K562 (cell line): ENCODE results near the gene RPS6KL1. TPM values are rescaled to one million over a fixed set of nuclear protein-coding genes. Genes with fewer than 3 reads are reported as not detected.

Experiments
- ATAC-seq: fragments of 200-7000 bp; cut with Tn5 transposase; 3 replicates; pipeline ENCODE4 v1.9.1; 2020; ENCODE audit warnings: moderate library complexity
- BruUV-seq: library from RNA; stranded (reverse); fragments of 400-500 nt; replicated peaks from 2 replicates; lab custom pipeline; 2021; lab: Mats Ljungman, UMichigan
- CTCF ChIA-PET: fragments of 300-600 bp; formaldehyde crosslinking; extraction: SDS; loops from one replicate; lab custom pipeline; 2021; ENCODE audit warnings: low intra/inter-chr PET ratio; lab: Yijun Ruan, JAX
- POLR2A ChIA-PET: fragments of 300-600, 350-650 bp; sonication (Branson Sonifier 250); formaldehyde crosslinking; extraction: SDS; loops from one replicate; lab custom pipeline; 2021; ENCODE audit warnings: antibody characterized with exemption, inconsistent platforms; lab: Yijun Ruan, JAX
- DNase-seq, 4 experiments: peaks; one replicate each; pipeline versions ENCODE4 v3.0.0 to v3.0.0-alpha.2; 2011 to 2018; ENCODE audit warnings: low spot score in 3 of 4, mixed read lengths in 3 of 4; ENCODE audit errors: extremely low read depth in 1 of 4
- FAIRE-seq: peaks from 2 replicates; lab custom pipeline; 2011; peaks lifted over from hg19 to GRCh38; lab: Jason Lieb, UNC
- H2AFZ ChIP-seq: 2 replicates; pipeline ENCODE4 v1.6.0; 2011; ENCODE audit warnings: low read depth, low read length, control low read depth, inconsistent platforms
- H3K27ac ChIP-seq: fragments of 200-600 bp; 3 replicates; pipeline ENCODE4 v1.8.0; 2011; ENCODE audit warnings: low read depth, mild to moderate bottlenecking, control low read depth, inconsistent platforms, low read length, moderate library complexity, mixed read lengths; ENCODE audit errors: extremely low read depth
- H3K27me3 ChIP-seq, 2 experiments: fragments of 300-600 bp in 1 of 2; 2 replicates in 1 of 2; 3 replicates in 1 of 2; pipeline versions ENCODE4 v1.6.0 to v1.8.0; 2011; ENCODE audit warnings: inconsistent platforms in 2 of 2, low read length in 2 of 2, mild to moderate bottlenecking in 1 of 2, mixed read lengths in 1 of 2, moderate library complexity in 1 of 2; ENCODE audit not compliant: control insufficient read depth in 2 of 2, insufficient read depth in 2 of 2
- H3K36me3 ChIP-seq: fragments of 300-600 bp; 3 replicates; pipeline ENCODE4 v1.8.0; 2011; ENCODE audit warnings: mild to moderate bottlenecking, low read length, inconsistent platforms; ENCODE audit not compliant: control insufficient read depth, insufficient read depth
- H3K4me1 ChIP-seq, 2 experiments: fragments of 200-600 bp in 1 of 2; replicated peaks in 1 of 2; 2 replicates in 1 of 2; 3 replicates in 1 of 2; pipeline versions ENCODE4 v1.5.1 to v1.8.0; 2011; ENCODE audit warnings: inconsistent platforms in 2 of 2, low read length in 2 of 2, mild to moderate bottlenecking in 1 of 2, mixed read lengths in 1 of 2, moderate library complexity in 1 of 2; ENCODE audit not compliant: control insufficient read depth in 2 of 2, insufficient read depth in 2 of 2
- H3K4me2 ChIP-seq: 2 replicates; pipeline ENCODE4 v1.6.1; 2011; ENCODE audit warnings: low read length, control low read depth, inconsistent platforms, mixed read lengths; ENCODE audit not compliant: insufficient read depth
- H3K4me3 ChIP-seq: fragments of 200-600 bp; sonication (generic), shearing (Covaris generic); 2 replicates; pipeline ENCODE4 v1.5.1; 2016; ENCODE audit warnings: control low read depth, inconsistent platforms
- H3K79me2 ChIP-seq: fragments of 200-600 bp; 3 replicates; pipeline ENCODE4 v1.8.0; 2011; ENCODE audit warnings: low read length, inconsistent platforms; ENCODE audit not compliant: control insufficient read depth, insufficient read depth
- H3K9ac ChIP-seq, 2 experiments: 2 replicates each; pipeline versions ENCODE4 v1.6.0 to v1.6.1; 2011; ENCODE audit warnings: low read depth in 2 of 2, low read length in 2 of 2, control low read depth in 1 of 2, inconsistent platforms in 1 of 2, mild to moderate bottlenecking in 1 of 2, mixed read lengths in 1 of 2; ENCODE audit not compliant: insufficient read depth in 1 of 2
- H3K9me1 ChIP-seq: one replicate; pipeline ENCODE4 v1.6.0; 2011; ENCODE audit warnings: inconsistent platforms, mild to moderate bottlenecking, low read length, moderate library complexity; ENCODE audit not compliant: control insufficient read depth, insufficient read depth
- H3K9me3 ChIP-seq: replicated peaks from 2 replicates; pipeline ENCODE4 v1.5.1; 2011; ENCODE audit warnings: low read depth, low read length, inconsistent platforms; ENCODE audit not compliant: control insufficient read depth, insufficient read depth
- H4K20me1 ChIP-seq: replicated peaks from 2 replicates; pipeline ENCODE4 v1.6.1; 2011; ENCODE audit warnings: low read length, inconsistent platforms, mixed read lengths; ENCODE audit not compliant: control insufficient read depth, insufficient read depth
- ARID2 ChIP-seq: fragments of 450-650 bp; IDR thresholded peaks from 2 replicates; pipeline ENCODE4 v1.6.1; 2017; ENCODE audit warnings: antibody characterized with exemption, mild to moderate bottlenecking
- CEBPG ChIP-seq, 3 experiments: fragments of 200-800 bp in 1 of 3; sonication (Bioruptor generic) in 1 of 3; sonication (generic) in 1 of 3; formaldehyde crosslinking in 1 of 3; IDR thresholded peaks in 2 of 3; conservative IDR thresholded peaks in 1 of 3; 2 replicates each; pipeline versions ENCODE4 v1.6.1 to v1.8.0; 2016 to 2022; ENCODE audit warnings: missing compliant biosample characterization in 2 of 3, missing genetic modification characterization in 2 of 3, mild to moderate bottlenecking in 1 of 3, missing genetic modification reagents in 1 of 3
- HOXB6 ChIP-seq: fragments of 250-450 bp; sonication (Bioruptor Pico); IDR thresholded peaks from 2 replicates; pipeline ENCODE4 v1.5.1; 2022; ENCODE audit warnings: mild to moderate bottlenecking, borderline replicate concordance
- KDM2B ChIP-seq: fragments of 250-450 bp; sonication (Bioruptor Pico); IDR thresholded peaks from 2 replicates; pipeline ENCODE4 v1.8.0; 2021; ENCODE audit warnings: mild to moderate bottlenecking, moderate library complexity
- PHTF2 ChIP-seq: fragments of 250-450 bp; sonication (Bioruptor Pico); IDR thresholded peaks from 2 replicates; pipeline ENCODE4 v1.5.0; 2021; ENCODE audit warnings: mild to moderate bottlenecking
- RBBP5 ChIP-seq: fragments of 200-600 bp; sonication (generic); IDR thresholded peaks from 2 replicates; pipeline ENCODE4 v1.6.1; 2012; ENCODE audit warnings: borderline replicate concordance, mild to moderate bottlenecking, low read length, control low read depth, inconsistent platforms; ENCODE audit not compliant: insufficient read depth, poor library complexity, severe bottlenecking
- SRSF3 ChIP-seq: fragments of 200-400 bp; formaldehyde crosslinking; IDR thresholded peaks from 2 replicates; pipeline ENCODE4 v1.6.1; 2016; ENCODE audit warnings: mild to moderate bottlenecking, low read length, moderate library complexity; ENCODE audit not compliant: insufficient read depth
- ZNF324 ChIP-seq: fragments of 250-450 bp; sonication (Bioruptor Pico); IDR thresholded peaks from 2 replicates; pipeline ENCODE4 v1.4.0; 2020; ENCODE audit warnings: mild to moderate bottlenecking
- WGBS: fragments of 100-300 bp; shearing (Covaris generic); methylation state at CpG from one replicate; pipeline ENCODE4 v1.1.6; 2016; ENCODE audit warnings: low coverage, mixed read lengths; ENCODE audit not compliant: insufficient coverage; ENCODE audit errors: missing lambda C conversion rate; 5-methylcytosine and 5-hydroxymethylcytosine counted together
- in situ Hi-C: fragments of 300-500 bp; cut with MboI; formaldehyde crosslinking; loops from 4 replicates; pipeline ENCODE4 v1.15.0; 2018; ENCODE audit warnings: inconsistent platforms, mixed read lengths
- intact Hi-C: fragments of 100-400 bp; cut with micrococcal nuclease; formaldehyde crosslinking; loops from 2 replicates; pipeline ENCODE4 v1.14.2; 2022
- polyA plus RNA-seq, 8 experiments: library from polyadenylated mRNA; depleted of rRNA in 4 of 8; stranded (reverse) in 5 of 8; unstranded in 3 of 8; fragments of >200 nt; fragmentation: Nextera tagmentation in 2 of 8; fragmentation: Illumina TruSeq in 1 of 8; extraction: Ambion mirVana in 2 of 8; extraction: Trizol in 1 of 8; gene quantifications; 2 replicates each; pipeline versions ENCODE4 v1.2.1 to v1.2.3, GENCODE V29; 2011 to 2014; ENCODE audit warnings: inconsistent platforms in 1 of 8, missing spikeins in 1 of 8
- total RNA-seq, 7 experiments: library from RNA; depleted of rRNA in 6 of 7; stranded (reverse); fragments of >200 nt in 6 of 7; fragmentation: Illumina TruSeq in 2 of 7; extraction: Trizol in 2 of 7; gene quantifications; 2 replicates each; pipeline versions ENCODE4 v1.2.1 to v1.2.3, GENCODE V29; 2011 to 2021; ENCODE audit warnings: low replicate concordance in 1 of 7
- TF ChIP-seq, protein P1 (sequence below), 3 experiments: fragments of 200-800 bp in 1 of 3; fragments of 250-450 bp in 1 of 3; fragments of 450-650 bp in 1 of 3; sonication (Bioruptor Pico) in 1 of 3; sonication (Bioruptor generic) in 1 of 3; formaldehyde crosslinking in 1 of 3; IDR thresholded peaks; 2 replicates each; pipeline versions ENCODE4 v1.6.1 to v1.8.0; 2016 to 2022; ENCODE audit warnings: mild to moderate bottlenecking in 2 of 3, missing genetic modification characterization in 2 of 3, missing compliant biosample characterization in 1 of 3, moderate library complexity in 1 of 3

Gene RPS6KL1
- total and polyA plus RNA-seq, 9 of the 15 experiments (the other 6 are each of a cell fraction or from before 2014, with no cell fraction given) = 0.91 to 15.5 (median 8.1) TPM

DNA sequence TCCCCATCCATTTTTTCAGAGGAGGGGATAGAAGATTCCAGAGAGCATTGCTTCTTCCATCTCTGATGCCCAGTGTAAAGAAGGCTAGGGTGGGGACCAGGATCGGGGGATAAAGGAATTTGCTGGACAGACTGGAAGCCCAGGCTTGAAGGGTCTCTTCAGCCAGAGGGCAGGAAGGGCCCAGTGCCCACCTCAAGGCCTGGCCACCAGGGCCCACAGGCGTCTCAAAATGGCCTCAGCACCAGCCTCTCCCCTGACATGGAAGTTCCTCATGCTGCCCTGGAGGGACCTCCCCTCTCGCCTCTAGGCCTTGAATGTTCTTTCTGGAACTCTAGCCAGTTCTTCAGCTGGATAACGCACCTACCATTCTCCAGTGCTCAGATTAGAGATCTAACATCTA, 2.8 kb downstream of the RPS6KL1 start:
- H3K9ac ChIP-seq = peak overlapping the region in 1 of 2 experiments; percentile 9; a peak in 1 of 4 replicates
- no peaks in the 10 kb centered on the region for H3K9me3 ChIP-seq
- no TSS peak for BruUV-seq
- no peak for ATAC-seq
- POLR2A ChIA-PET = interaction anchor here (0.6 to 1.0 kb wide), 2 partner anchors 20 to 547 kb away, joined by 3 to 4 read pairs; no protein-coding TSS in a partner anchor
- TF ChIP-seq PHTF2 (CRISPR knock-in tag) = no peak
- WGBS = 57% methylated on average over 3 of the region's 4 CpGs
- peaks cover 0 to 28% of the 10 kb centered on the region in 2 experiments; a peak in 3 of 5 replicates for H3K4me1 ChIP-seq
- intact Hi-C loops (no loop called here), in situ Hi-C loops (no loop called here)
- no peaks in the 10 kb centered on the region for H3K9me1 ChIP-seq
- FAIRE-seq = no peak
- no peaks in the 10 kb centered on the region for H3K27me3 ChIP-seq
- no peak overlapping the region for H3K27ac ChIP-seq
- H3K4me3 ChIP-seq = no peak overlapping the region
- no peaks in the 10 kb centered on the region for H3K36me3 ChIP-seq
- CTCF ChIA-PET = no interaction called here
- H4K20me1 ChIP-seq = no peaks in the 10 kb centered on the region
- no peak for DNase-seq
- no peak overlapping the region for H3K4me2 ChIP-seq
- no peak overlapping the region for H2AFZ ChIP-seq
- H3K79me2 ChIP-seq = no peaks in the 10 kb centered on the region; the same call in 2 of the 3 replicates

DNA sequence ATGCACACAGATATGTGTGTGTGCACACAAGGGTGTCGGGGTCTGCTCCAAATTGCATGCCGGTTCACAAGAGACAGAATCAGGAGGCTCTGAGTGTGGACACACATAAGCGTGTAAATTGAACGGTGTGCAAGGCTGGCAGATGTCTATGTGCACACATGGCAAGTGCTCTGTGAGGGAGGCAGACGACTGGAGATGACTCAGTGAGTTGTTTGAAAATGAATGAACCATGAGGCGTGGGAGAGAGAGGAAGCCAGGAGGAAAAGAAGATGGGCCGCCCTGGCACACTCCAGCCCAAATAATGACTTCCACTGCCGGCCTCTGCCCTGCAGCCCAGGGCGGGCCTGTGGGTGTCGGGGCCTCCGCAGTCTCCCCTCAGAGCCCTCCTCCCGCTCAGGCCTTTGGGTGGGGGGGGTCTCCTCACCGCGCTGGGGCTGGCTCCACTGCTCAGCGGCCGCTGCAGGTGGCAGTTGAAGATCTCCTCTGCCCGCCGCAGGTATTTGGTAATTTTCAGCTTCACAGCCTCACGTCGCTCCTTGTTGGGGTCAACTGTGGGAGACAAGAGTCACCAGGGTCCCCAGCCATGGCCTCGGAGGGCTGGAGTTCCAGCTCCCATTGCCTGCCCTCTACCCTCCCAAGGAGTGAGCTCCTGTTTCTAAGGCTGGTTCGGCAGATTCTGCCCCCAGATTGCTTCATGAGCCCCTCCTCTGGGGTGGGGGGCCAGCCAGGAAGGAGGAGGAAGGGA, 3.5 kb downstream of the RPS6KL1 start:
- CTCF ChIA-PET = no interaction called here
- Histone ChIP-seq H4K20me1 (no peaks in the 10 kb centered on the region), H3K9me1 (no peaks in the 10 kb centered on the region), H3K9ac (no peak overlapping the region), H3K4me1 (peaks cover 0 to 28% of the 10 kb centered on the region in 2 experiments; a peak in 3 of 5 replicates), H3K4me2 (no peak overlapping the region), H3K27me3 (no peaks in the 10 kb centered on the region), H3K36me3 (no peaks in the 10 kb centered on the region), H3K4me3 (no peak overlapping the region), H3K9me3 (no peaks in the 10 kb centered on the region), H2AFZ (no peak overlapping the region), H3K79me2 (no peaks in the 10 kb centered on the region; the same call in 2 of the 3 replicates), H3K27ac (no peak overlapping the region)
- WGBS = 91% methylated on average over 6 of the region's 22 CpGs
- FAIRE-seq = no peak
- BruUV-seq = no TSS peak
- no peak for ATAC-seq
- POLR2A ChIA-PET = interaction anchor here (0.6 to 1.0 kb wide), 2 partner anchors 21 to 548 kb away, joined by 3 to 4 read pairs; no protein-coding TSS in a partner anchor
- intact Hi-C loops (loop anchor here (10.0 kb wide), 1 partner anchor 385 kb away; no protein-coding TSS in a partner anchor), in situ Hi-C loops (loop anchor here (10.0 kb wide), 1 partner anchor 155 kb away; no protein-coding TSS in a partner anchor)
- no peak for DNase-seq
- TF ChIP-seq RBBP5 (no peak), ZNF324 (CRISPR knock-in tag) (no peak), ARID2 (no peak), KDM2B (CRISPR knock-in tag) (no peak), SRSF3 (no peak), HOXB6 (CRISPR knock-in tag) (no peak), CEBPG (CRISPR knock-in tag; IDR thresholded peaks at IDR 0.05) (no peak), CEBPG (tag; conservative IDR thresholded peaks at IDR 0.05 in 1 of 2, IDR thresholded peaks at IDR 0.05 in 1 of 2) (no peak)
- TF ChIP-seq, protein P1, sequence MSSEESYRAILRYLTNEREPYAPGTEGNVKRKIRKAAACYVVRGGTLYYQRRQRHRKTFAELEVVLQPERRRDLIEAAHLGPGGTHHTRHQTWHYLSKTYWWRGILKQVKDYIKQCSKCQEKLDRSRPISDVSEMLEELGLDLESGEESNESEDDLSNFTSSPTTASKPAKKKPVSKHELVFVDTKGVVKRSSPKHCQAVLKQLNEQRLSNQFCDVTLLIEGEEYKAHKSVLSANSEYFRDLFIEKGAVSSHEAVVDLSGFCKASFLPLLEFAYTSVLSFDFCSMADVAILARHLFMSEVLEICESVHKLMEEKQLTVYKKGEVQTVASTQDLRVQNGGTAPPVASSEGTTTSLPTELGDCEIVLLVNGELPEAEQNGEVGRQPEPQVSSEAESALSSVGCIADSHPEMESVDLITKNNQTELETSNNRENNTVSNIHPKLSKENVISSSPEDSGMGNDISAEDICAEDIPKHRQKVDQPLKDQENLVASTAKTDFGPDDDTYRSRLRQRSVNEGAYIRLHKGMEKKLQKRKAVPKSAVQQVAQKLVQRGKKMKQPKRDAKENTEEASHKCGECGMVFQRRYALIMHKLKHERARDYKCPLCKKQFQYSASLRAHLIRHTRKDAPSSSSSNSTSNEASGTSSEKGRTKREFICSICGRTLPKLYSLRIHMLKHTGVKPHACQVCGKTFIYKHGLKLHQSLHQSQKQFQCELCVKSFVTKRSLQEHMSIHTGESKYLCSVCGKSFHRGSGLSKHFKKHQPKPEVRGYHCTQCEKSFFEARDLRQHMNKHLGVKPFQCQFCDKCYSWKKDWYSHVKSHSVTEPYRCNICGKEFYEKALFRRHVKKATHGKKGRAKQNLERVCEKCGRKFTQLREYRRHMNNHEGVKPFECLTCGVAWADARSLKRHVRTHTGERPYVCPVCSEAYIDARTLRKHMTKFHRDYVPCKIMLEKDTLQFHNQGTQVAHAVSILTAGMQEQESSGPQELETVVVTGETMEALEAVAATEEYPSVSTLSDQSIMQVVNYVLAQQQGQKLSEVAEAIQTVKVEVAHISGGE (CRISPR knock-in tag; IDR thresholded peaks at IDR 0.05) = no peak
